Erythroblast (primary cell): Measurements from ENCODE around the gene CBX4.

ENCODE experiments used
- GATA1 ChIP-seq: IDR thresholded peaks from 2 replicates; pipeline ENCODE4 v1.6.1; 2011; ENCODE audit warnings: low read depth, mild to moderate bottlenecking, control low read depth, low read length, moderate library complexity
- POLR2A ChIP-seq: IDR thresholded peaks from 2 replicates; pipeline ENCODE4 v1.6.1; 2011; ENCODE audit warnings: mild to moderate bottlenecking, low read length

DNA sequence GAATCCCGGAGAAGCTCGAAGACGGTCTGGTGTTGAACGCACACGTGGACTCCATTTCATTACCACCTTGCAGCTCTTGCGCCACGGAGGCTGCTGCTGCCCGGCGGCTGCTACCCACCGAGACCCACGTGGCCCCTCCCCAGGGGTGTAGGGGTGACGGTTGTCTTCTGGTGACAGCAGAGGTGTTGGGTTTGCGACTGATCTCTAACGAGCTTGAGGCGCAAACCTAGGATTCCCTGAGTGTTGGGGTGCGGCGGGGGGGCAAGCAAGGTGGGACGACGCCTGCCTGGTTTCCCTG lies 1.7 kb upstream of the CBX4 start:
- TF ChIP-seq POLR2A (no peak), GATA1 (no peak)
